HUES48 (cell line): ENCODE data around the gene TMEM240.
"Not testable (repeated sequence)": the region's sequence is repeated elsewhere in the genome, so short reads cannot be mapped to it uniquely, and the experiment has no call there.

Experiments used
- H3K27ac ChIP-seq: one replicate; pipeline ENCODE4 v1.7.0; 2013; ENCODE audit warnings: low read depth, low read length, inconsistent platforms
- H3K27me3 ChIP-seq: 2 replicates; pipeline ENCODE4 v1.6.1; 2013; ENCODE audit warnings: mild to moderate bottlenecking, low read length; ENCODE audit not compliant: control insufficient read depth, insufficient read depth
- H3K36me3 ChIP-seq: 2 replicates; pipeline ENCODE4 v1.6.1; 2013; ENCODE audit warnings: low read length; ENCODE audit not compliant: control insufficient read depth, insufficient read depth
- H3K4me1 ChIP-seq: 2 replicates; pipeline ENCODE4 v1.6.1; 2013; ENCODE audit warnings: mild to moderate bottlenecking, low read length; ENCODE audit not compliant: control insufficient read depth, insufficient read depth
- H3K4me3 ChIP-seq: 2 replicates; pipeline ENCODE4 v1.5.1; 2013; ENCODE audit warnings: mild to moderate bottlenecking, low read depth, low read length
- H3K9ac ChIP-seq: 2 replicates; pipeline ENCODE4 v1.6.1; 2013; ENCODE audit warnings: mild to moderate bottlenecking, low read depth, low read length, moderate library complexity
- H3K9me3 ChIP-seq: 2 replicates; pipeline ENCODE4 v1.6.1; 2013; ENCODE audit warnings: low read length; ENCODE audit not compliant: control insufficient read depth, insufficient read depth

TMEM240 gene

GRCh38 chr1:1508775-1509464 is 31.5 kb downstream of the TMEM240 start:
- H3K27me3 ChIP-seq, H3K9me3 ChIP-seq, H3K27ac ChIP-seq, H3K36me3 ChIP-seq, H3K9ac ChIP-seq, H3K4me3 ChIP-seq, H3K4me1 ChIP-seq: not testable (repeated sequence)

DNA sequence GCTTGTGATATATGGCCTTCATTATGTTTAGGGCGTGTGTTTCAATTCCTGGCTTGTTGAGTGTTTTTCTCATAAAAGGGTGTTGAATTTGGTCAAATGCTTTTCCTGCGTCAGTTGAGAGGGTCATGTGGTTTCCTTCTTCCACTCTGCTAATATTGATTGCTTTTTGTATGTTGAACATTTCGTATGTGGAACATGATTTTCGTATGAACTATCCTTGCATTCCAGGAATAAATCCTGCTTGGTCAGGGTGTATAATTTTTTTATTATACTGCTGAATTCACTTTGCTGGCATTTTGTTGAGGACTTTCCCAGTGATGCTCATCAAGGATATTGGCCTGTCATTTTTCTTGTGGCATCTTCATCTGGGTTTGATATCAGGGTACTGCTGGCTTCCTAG is 33.1 kb downstream of the TMEM240 start:
- Histone ChIP-seq H3K27me3 (no peaks in the 10 kb centered on the region), H3K36me3 (no peaks in the 10 kb centered on the region), H3K9ac (no peak overlapping the region), H3K4me1 (no peaks in the 10 kb centered on the region), H3K4me3 (no peak overlapping the region), H3K27ac (no peak overlapping the region), H3K9me3 (no peaks in the 10 kb centered on the region)

- not testable (repeated sequence) for H3K4me3 ChIP-seq, H3K9me3 ChIP-seq, H3K27ac ChIP-seq, H3K27me3 ChIP-seq, H3K36me3 ChIP-seq, H3K4me1 ChIP-seq, H3K9ac ChIP-seq
Observed at GRCh38 chr1:1505801-1506200, 34.6 kb downstream of the TMEM240 start.

DNA sequence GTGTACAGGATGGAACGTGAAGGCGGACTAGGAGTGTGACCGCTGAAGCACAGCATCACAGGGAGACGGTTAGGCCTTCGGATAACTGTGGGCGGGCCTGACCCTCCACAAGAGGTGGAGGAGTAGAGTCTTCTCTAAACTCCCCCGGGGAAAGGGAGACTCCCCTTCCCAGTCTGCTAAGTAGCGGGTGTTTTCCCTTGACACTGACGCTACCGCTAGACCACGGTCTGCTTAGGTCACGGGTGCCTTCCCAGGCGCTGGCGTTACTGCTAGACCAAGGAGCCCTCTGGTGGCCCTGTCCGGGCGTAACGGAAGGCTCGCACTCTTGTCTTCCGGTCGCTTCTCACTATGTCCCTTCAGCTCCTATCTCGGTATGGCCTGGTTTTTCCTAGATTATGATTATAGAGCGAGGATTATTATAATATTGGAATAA is 35.0 kb downstream of the TMEM240 start:
- H3K9ac ChIP-seq, H3K27ac ChIP-seq, H3K4me1 ChIP-seq, H3K36me3 ChIP-seq, H3K4me3 ChIP-seq, H3K9me3 ChIP-seq, H3K27me3 ChIP-seq: not testable (repeated sequence)

- not testable (repeated sequence) for H3K4me1 ChIP-seq, H3K9me3 ChIP-seq, H3K27ac ChIP-seq, H3K9ac ChIP-seq, H3K36me3 ChIP-seq, H3K4me3 ChIP-seq, H3K27me3 ChIP-seq
Observed at GRCh38 chr1:1504777-1505365, 35.6 kb downstream of the TMEM240 start.

GRCh38 chr1:1495461-1495975 is 44.9 kb downstream of the TMEM240 start:
- peaks cover 28% of the 10 kb centered on the region for H3K36me3 ChIP-seq
- H3K4me3 ChIP-seq, H3K27ac ChIP-seq, H3K27me3 ChIP-seq, H3K9me3 ChIP-seq, H3K9ac ChIP-seq, H3K4me1 ChIP-seq: not testable (repeated sequence)

DNA sequence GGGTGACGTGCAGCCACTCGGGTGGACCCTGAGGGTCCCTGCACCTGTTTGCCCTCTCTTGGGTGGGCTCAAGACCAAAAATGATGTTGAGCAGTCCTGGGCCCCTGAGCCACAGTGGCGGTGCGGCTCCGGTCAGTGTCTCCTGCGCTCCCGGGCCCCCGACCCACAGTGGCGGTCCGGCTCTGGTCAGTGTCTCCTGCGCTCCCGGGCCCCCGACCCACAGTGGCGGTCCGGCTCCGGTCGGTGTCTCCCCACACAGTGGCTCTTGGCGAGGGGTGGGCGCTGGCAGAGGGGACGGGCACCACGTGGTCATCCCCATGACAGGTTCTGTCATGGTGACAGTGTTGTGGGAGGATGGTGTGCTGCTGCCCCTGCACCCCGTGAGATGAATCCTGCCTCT is 46.1 kb downstream of the TMEM240 start:
- not testable (repeated sequence) for H3K27me3 ChIP-seq, H3K4me1 ChIP-seq, H3K9ac ChIP-seq, H3K9me3 ChIP-seq, H3K27ac ChIP-seq, H3K4me3 ChIP-seq
- peaks cover 38% of the 10 kb centered on the region for H3K36me3 ChIP-seq

DNA sequence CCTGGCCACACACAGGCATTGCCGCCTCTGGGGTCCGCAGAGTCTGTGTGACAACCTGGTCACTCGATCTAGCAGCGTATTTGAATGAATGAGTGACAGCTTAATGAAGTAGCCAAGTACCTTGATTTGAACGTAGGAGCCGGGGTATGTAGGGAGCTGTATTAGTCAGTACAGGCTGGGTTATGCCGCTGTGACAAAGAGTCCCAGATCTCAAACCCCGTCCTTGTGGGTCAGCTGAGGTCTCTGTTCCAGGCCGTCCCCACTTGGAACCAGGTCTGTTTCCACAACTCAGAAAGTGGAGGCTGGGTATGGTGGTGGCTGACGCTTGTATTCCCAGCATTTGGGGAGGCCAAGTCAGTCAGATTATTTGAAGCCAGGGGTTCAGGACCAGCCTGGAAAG is 48.8 kb downstream of the TMEM240 start:
- no peak overlapping the region for H3K9ac ChIP-seq
- H3K9me3 ChIP-seq: no peaks in the 10 kb centered on the region
- H3K27ac ChIP-seq: no peak overlapping the region
- peaks cover 59% of the 10 kb centered on the region for H3K36me3 ChIP-seq
- H3K4me1 ChIP-seq: no peaks in the 10 kb centered on the region
- no peaks in the 10 kb centered on the region for H3K27me3 ChIP-seq
- no peak overlapping the region for H3K4me3 ChIP-seq

DNA sequence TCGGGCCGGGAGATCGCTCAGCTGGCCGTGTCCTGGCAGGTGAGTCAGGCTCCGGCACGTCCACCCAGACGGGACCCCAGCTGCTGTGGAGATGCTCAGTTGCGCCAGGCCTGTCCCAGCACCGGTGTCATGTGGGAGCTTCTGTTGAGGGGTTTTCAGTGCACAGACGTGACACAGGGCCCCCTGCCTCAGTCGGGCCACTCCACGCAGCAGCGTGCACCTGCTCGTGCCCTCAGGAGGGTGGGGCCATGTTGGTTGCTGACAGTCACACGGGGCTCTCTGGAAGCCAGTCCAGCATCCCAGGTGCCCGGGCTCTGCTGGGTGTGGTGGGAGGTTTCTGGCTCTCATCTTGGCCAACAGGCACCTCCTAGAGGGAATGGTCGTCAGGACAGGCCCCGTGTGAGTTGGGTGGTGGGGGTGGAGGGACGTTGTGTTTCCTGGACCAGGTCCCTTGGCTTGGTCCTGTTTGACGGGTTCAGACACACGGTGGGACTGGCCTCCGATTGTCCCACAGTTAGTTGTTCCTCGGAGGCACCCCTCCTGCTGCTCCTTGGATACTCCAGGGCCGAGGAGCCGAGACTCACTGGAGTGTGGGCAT is 49.7 kb downstream of the TMEM240 start:
- Histone ChIP-seq H3K4me1 (no peaks in the 10 kb centered on the region), H3K9me3 (no peaks in the 10 kb centered on the region), H3K27me3 (no peaks in the 10 kb centered on the region), H3K36me3 (peaks cover 65% of the 10 kb centered on the region), H3K9ac (no peak overlapping the region), H3K27ac (no peak overlapping the region), H3K4me3 (no peak overlapping the region)

DNA sequence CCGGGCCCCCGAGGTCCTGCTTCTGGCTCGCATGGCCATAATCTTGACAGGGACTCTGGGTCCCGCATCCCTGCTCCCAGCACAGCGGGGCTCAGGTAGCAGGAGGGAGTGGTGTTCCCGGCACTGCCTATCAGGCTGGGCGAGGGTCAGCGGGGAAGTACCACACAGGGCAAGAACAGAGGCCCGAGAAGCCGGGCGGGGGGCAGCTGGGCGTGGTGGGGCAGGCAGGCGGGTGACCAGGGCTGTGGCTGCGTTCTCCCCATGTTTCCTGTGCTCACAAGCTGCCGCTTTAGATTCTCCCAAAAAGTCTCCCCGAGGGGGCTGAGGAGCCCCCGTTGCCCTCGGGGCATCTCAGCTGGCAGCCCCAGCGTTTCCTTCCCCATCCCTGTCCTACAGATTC is 50.6 kb downstream of the TMEM240 start:
- no peak overlapping the region for H3K9ac ChIP-seq
- peaks cover 63% of the 10 kb centered on the region for H3K36me3 ChIP-seq
- H3K9me3 ChIP-seq: no peaks in the 10 kb centered on the region
- no peak overlapping the region for H3K27ac ChIP-seq
- H3K27me3 ChIP-seq: no peaks in the 10 kb centered on the region
- no peaks in the 10 kb centered on the region for H3K4me1 ChIP-seq
- H3K4me3 ChIP-seq: no peak overlapping the region

DNA sequence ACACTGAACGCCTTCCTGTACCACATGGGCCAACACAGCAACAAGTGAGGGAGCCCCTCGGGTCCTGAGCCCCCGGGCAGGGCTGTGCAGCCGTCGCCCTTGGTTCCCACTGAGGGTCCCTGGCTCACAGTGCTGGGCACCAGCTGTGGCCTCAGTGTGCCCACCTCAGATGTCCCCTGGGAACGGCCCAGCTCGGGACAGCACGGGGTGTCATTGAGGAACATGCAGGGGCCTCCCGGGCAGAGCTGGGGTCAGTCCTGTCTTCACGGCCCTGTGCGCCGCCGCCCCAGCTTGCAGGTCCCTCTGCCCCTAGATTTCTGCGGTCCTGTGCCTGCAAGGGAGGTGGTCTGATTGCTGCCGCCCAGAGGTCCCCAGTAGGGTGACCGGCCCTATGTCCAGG is 51.2 kb downstream of the TMEM240 start:
- Histone ChIP-seq H3K9me3 (no peaks in the 10 kb centered on the region), H3K36me3 (peaks cover 68% of the 10 kb centered on the region), H3K9ac (no peak overlapping the region), H3K4me1 (no peaks in the 10 kb centered on the region), H3K27ac (no peak overlapping the region), H3K27me3 (no peaks in the 10 kb centered on the region), H3K4me3 (no peak overlapping the region)
